GM18526 (cell line): ENCODE measurements around the gene PTPRZ1.

Experiments
- POLR2A ChIP-seq: IDR thresholded peaks from 3 replicates; pipeline ENCODE4 v1.6.1; 2011; ENCODE audit not compliant: insufficient read length; ENCODE audit errors: extremely low read depth

Gene PTPRZ1

GRCh38 chr7:122082670-122083069 is 209.7 kb downstream of the PTPRZ1 start:
- TF ChIP-seq POLR2A, result no peak

GRCh38 chr7:122092964-122093797 is 220.2 kb downstream of the PTPRZ1 start:
- no peak for TF ChIP-seq POLR2A

GRCh38 chr7:122094549-122094948 is 221.6 kb downstream of the PTPRZ1 start:
- no peak for TF ChIP-seq POLR2A

- no peak for TF ChIP-seq POLR2A
Observed at GRCh38 chr7:122095642-122096041, 222.7 kb downstream of the PTPRZ1 start.

- TF ChIP-seq POLR2A, result no peak
Observed at GRCh38 chr7:122100021-122100420, 227.1 kb downstream of the PTPRZ1 start.

- no peak for TF ChIP-seq POLR2A
Observed at GRCh38 chr7:122103064-122103463, 230.1 kb downstream of the PTPRZ1 start.
